K562 (cell line): ENCODE measurements around the gene PPP1R15B. TPM values are rescaled to one million over a fixed set of nuclear protein-coding genes. Genes with fewer than 3 reads are reported as not detected.
A peak's percentile ranks its signal among the peaks of the same experiment; 100 is the strongest.

ENCODE experiments used
- CBFA2T3 ChIP-seq: fragments of 450-650 bp; IDR thresholded peaks from 2 replicates; pipeline ENCODE4 v1.6.1; 2017
- CBX3 ChIP-seq, 2 experiments: IDR thresholded peaks; 1 replicate in 1 of 2; 2 replicates in 1 of 2; pipeline ENCODE4 v1.6.1; 2012; ENCODE audit warnings: inconsistent platforms in 2 of 2, low read length in 2 of 2, borderline replicate concordance in 1 of 2, control low read depth in 1 of 2
- CHAMP1 ChIP-seq: fragments of 450-650 bp; IDR thresholded peaks from 2 replicates; pipeline ENCODE4 v1.6.1; 2016; ENCODE audit warnings: mild to moderate bottlenecking
- DMBX1 ChIP-seq: fragments of 250-450 bp; sonication (Bioruptor Pico); IDR thresholded peaks from 2 replicates; pipeline ENCODE4 v1.8.0; 2022; ENCODE audit warnings: inconsistent platforms, mild to moderate bottlenecking, moderate library complexity, borderline replicate concordance
- ILF3 ChIP-seq: fragments of 450-650 bp; IDR thresholded peaks from 2 replicates; pipeline ENCODE4 v1.6.1; 2018; ENCODE audit warnings: antibody characterized with exemption, mild to moderate bottlenecking, moderate library complexity, borderline replicate concordance
- NFRKB ChIP-seq: fragments of 450-650 bp; IDR thresholded peaks from 2 replicates; pipeline ENCODE4 v1.6.1; 2016; ENCODE audit warnings: low read depth
- PHTF2 ChIP-seq: fragments of 250-450 bp; sonication (Bioruptor Pico); IDR thresholded peaks from 2 replicates; pipeline ENCODE4 v1.5.0; 2021; ENCODE audit warnings: mild to moderate bottlenecking
- RBFOX2 ChIP-seq: fragments of 200-400 bp; formaldehyde crosslinking; IDR thresholded peaks from 2 replicates; pipeline ENCODE4 v1.6.1; 2017; ENCODE audit warnings: low read depth, mild to moderate bottlenecking, low read length, moderate library complexity
- THRA ChIP-seq: fragments of 450-650 bp; IDR thresholded peaks from 2 replicates; pipeline ENCODE4 v1.6.1; 2017; ENCODE audit warnings: mild to moderate bottlenecking, moderate library complexity
- VEZF1 ChIP-seq: fragments of 200-800 bp; sonication (Bioruptor generic); IDR thresholded peaks from 2 replicates; pipeline ENCODE4 v1.6.1; 2017; ENCODE audit warnings: missing genetic modification characterization, missing compliant biosample characterization
- ZNF316 ChIP-seq: fragments of 450-650 bp; IDR thresholded peaks from 2 replicates; pipeline ENCODE4 v1.6.1; 2016
- ZNF707 ChIP-seq: fragments of 250-450 bp; sonication (Bioruptor Pico); conservative IDR thresholded peaks from 2 replicates; pipeline ENCODE4 v1.8.0; 2022; ENCODE audit warnings: inconsistent platforms, mild to moderate bottlenecking, moderate library complexity
- polyA plus RNA-seq, 8 experiments: library from polyadenylated mRNA; depleted of rRNA in 4 of 8; stranded (reverse) in 5 of 8; unstranded in 3 of 8; fragments of >200 nt; fragmentation: Nextera tagmentation in 2 of 8; fragmentation: Illumina TruSeq in 1 of 8; extraction: Ambion mirVana in 2 of 8; extraction: Trizol in 1 of 8; gene quantifications; 2 replicates each; pipeline versions ENCODE4 v1.2.1 to v1.2.3, GENCODE V29; 2011 to 2014; ENCODE audit warnings: inconsistent platforms in 1 of 8, missing spikeins in 1 of 8
- total RNA-seq, 7 experiments: library from RNA; depleted of rRNA in 6 of 7; stranded (reverse); fragments of >200 nt in 6 of 7; fragmentation: Illumina TruSeq in 2 of 7; extraction: Trizol in 2 of 7; gene quantifications; 2 replicates each; pipeline versions ENCODE4 v1.2.1 to v1.2.3, GENCODE V29; 2011 to 2021; ENCODE audit warnings: low replicate concordance in 1 of 7

Gene PPP1R15B
- total and polyA plus RNA-seq, 9 of the 15 experiments (the other 6 are each of a cell fraction or from before 2014, with no cell fraction given): 17.0 to 48.1 (median 30.8) TPM

GRCh38 chr1:204406621-204407020 lies 5.0 kb downstream of the PPP1R15B start (continued):
- TF ChIP-seq CHAMP1 (no peak), CBX3 (IDR thresholded peaks at IDR 0.05; ENCODE audit: borderline replicate concordance in 1 of 2, low read length in 2 of 2) (no peak), CBFA2T3 (no peak), VEZF1 (CRISPR knock-in tag) (peak; percentile 44), ZNF707 (CRISPR knock-in tag) (no peak), PHTF2 (CRISPR knock-in tag) (no peak), THRA (no peak), NFRKB (no peak), ILF3 (no peak), DMBX1 (no peak), ZNF316 (no peak), RBFOX2 (peak; percentile 2; the same call in 1 of the 2 replicates)
